ENCODE measurements around the gene OR2B2.

The OR2B2 gene

GRCh38 chr6:27893059-27893835 lies 18.9 kb downstream of the OR2B2 start:
- DNase-seq (ENCODE audit: low read depth), result peak; percentile 87

DNA sequence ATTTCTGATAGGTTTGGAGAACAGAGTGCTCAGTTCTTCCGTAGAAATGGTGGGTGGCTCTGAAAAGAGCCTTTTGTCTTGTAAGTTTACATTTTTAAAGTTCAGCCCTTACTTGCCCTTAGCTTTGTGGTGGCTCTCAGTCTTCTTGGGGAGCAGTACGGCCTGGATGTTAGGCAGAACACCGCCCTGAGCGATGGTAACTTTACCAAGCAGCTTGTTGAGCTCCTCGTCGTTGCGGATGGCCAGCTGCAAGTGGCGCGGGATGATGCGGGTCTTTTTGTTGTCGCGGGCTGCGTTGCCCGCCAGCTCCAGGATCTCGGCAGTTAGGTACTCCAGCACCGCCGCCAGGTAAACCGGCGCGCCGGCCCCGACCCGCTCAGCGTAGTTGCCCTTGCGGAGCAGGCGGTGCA lies 19.5 kb downstream of the OR2B2 start:
- DNase-seq (ENCODE audit: low read depth), result no peak

DNA sequence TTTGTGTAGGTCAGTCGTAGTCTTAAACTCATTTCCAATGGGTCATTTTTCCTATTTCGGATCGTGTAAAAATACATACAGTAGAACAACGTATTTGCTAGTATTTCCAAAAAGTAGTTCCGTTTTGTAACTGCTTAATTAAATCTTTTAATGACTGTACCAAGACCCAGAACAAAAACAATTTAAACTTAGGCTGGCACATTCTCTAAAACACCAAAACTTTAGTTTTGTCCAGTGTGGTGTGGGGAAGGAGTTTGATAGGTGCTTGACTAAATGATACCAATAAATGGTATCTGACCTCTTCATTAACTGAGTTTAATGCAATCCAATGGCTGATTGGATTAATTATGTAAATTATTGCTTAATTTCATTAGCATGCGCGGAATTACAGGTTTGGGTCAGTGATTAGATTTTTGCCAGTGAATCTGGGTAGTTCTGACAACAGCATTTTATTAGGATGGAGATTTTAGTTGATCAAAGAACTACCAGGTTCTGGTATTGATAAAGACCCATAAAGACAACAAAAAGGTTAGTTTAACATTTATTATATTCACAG lies 20.8 kb downstream of the OR2B2 start:
- DNase-seq (ENCODE audit: low read depth), result no peak

GRCh38 chr6:27890445-27891319 lies 21.5 kb downstream of the OR2B2 start:
- DNase-seq (ENCODE audit: low read depth), result peak; percentile 85

DNA sequence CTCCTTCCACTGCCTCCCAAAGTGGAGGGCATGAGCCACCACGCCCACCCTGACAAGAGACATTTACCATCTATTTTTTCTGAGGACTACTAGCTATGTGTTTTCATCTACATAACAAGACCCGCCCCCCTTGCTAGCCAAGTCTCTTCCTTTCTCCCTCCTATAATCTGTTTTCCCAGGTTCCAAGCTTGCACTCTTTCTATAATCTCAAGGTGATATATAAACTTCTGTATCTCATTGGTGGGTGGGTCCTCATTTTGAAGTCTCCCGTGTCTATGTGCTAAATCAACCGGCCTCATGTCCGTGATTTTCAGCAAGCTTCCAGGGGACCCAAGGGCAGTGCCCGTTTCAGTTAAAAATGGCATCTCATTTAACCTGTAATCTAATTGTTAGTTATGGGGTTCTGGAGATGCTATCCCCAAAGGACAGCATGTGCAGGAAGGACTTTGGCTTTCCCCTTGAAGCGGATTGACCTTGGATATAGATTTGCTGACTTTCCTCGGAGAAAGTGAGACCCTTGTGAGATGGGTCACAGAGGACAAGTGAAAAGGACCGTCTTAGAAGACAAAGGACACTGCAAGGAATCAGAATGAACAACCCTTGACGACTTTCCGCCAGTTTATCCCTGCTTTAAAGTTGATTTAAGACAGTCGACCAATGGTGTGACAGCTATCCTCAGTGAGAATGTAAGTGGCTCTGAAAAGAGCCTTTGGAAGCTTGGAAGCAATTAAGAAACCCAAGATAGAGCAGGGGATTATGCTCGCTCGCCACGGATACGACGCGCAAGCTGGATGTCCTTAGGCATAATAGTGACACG lies 22.4 kb downstream of the OR2B2 start:
- no peak for DNase-seq (ENCODE audit: low read depth)

- DNase-seq (ENCODE audit: low read depth), result no peak
These were observed 22.9 kb downstream of the OR2B2 start for GRCh38 chr6:27889275-27889627.

- DNase-seq (ENCODE audit: low read depth), result no peak
These were observed 23.6 kb downstream of the OR2B2 start for GRCh38 chr6:27888566-27888965.

DNA sequence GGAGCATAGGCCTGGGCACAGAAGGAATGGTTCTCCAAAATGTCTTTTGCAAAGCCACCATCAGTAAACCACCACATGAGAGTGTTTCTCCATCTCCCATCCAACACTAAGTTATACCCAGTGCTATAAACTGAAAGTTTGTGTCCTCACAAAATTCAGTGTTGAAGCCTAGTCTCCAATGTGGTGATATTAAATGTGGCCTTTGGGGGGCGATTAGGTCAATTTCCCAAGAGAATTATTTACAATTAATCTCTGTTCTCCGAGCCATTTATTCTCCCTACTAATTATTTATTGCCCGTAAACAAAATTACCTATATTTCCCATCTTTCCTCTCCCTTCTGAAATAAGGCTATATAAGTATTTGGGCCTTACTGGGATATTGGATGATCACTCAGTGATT lies 26.1 kb downstream of the OR2B2 start:
- DNase-seq (ENCODE audit: low read depth), result no peak

DNA sequence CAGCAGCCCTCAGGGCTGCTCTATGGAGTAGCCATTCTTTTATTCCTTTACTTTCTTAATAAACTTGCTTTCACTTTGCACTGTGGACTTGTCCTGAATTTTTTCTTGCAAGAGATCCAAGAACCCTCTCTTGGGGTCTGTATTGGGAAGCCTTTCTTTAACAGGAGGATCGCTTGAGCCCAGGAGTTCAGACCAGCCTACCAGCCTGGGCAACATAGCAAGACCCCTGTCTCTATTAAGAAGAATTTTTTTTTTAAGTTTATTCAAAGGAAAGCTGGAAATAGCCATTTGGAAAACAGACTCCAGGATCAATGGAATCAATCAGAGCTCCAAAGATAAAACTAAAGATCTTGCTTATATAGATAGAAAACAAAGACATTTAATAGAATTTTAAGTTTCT lies 29.1 kb downstream of the OR2B2 start:
- no peak for DNase-seq (ENCODE audit: low read depth)

- DNase-seq (ENCODE audit: low read depth), result no peak
These were observed 29.6 kb downstream of the OR2B2 start for GRCh38 chr6:27882624-27883023.

DNA sequence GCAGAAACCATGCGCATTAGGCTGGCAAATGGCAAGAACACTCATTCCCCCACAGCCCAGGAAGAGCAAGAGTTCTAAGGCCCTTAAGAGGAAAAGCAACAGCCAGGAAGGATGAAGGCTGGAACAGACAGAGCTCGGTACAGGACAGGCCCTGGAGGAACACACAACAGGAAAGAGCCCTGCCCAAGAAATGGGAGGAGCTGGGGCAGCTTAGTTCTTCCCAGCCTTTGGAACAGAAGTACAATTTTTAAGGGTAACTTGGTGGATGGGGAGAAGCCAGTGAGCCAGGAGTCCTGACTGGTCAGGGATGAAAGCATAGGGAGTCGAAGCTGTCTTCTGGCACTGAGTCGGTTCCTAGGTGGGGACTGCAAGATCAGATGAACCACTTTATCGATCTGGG lies 32.4 kb downstream of the OR2B2 start:
- DNase-seq (ENCODE audit: low read depth), result no peak

- no peak for DNase-seq (ENCODE audit: low read depth)
These were observed 38.2 kb downstream of the OR2B2 start for GRCh38 chr6:27874016-27874415.

DNA sequence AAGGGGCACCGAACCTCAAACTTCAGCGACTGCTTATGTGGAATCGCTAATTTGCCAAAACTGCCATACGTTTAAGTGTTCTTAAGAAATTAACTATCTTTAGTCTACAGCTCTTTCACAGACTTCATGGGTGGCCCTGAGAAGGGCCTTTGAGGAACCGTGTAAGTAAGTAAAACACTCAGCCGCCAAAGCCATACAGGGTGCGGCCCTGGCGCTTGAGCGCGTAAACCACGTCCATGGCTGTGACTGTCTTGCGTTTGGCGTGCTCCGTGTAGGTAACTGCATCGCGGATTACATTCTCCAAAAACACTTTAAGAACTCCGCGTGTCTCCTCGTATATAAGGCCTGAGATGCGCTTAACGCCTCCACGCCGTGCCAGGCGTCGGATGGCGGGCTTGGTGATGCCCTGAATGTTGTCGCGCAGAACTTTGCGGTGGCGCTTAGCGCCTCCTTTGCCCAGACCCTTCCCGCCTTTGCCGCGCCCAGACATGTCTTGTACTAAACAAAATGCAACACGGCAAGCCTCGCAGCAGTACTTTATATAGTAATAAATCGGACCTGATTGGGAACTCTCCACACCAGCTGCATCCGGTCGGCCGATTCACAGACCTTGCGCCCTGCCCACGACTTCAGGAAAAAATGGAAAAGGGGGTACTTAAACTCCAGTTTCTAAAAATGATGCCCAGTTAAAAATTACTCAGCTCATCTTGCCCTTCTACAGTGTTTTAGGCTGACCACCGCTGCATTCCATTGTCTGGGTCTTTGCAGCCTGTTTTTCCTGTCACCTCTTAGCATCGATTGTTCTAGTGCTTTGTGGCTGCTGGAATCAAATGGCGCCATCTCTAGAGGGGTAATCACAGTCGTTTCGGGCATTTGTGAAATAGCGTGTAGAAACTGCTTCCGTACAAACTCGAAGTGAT lies 38.9 kb downstream of the OR2B2 start:
- no peak for DNase-seq (ENCODE audit: low read depth)

DNA sequence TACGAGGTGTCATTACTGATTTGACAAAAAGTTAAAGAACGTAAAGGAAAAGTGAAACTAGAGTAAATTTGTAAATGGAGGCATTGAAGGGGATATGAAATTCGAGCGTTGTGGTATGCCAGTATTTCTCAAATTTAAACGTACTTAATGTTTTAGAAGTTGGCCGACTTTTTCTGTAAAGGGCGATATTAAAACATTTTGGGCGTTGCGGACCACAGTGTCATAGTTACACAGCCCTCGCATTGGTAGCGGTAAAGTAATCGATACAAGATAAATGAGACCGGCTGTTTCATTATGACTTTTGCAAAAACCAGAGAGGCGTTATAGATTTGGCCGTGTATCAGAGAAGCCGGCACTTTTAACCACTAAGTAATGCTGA lies 39.6 kb downstream of the OR2B2 start:
- DNase-seq (ENCODE audit: low read depth), result no peak

DNA sequence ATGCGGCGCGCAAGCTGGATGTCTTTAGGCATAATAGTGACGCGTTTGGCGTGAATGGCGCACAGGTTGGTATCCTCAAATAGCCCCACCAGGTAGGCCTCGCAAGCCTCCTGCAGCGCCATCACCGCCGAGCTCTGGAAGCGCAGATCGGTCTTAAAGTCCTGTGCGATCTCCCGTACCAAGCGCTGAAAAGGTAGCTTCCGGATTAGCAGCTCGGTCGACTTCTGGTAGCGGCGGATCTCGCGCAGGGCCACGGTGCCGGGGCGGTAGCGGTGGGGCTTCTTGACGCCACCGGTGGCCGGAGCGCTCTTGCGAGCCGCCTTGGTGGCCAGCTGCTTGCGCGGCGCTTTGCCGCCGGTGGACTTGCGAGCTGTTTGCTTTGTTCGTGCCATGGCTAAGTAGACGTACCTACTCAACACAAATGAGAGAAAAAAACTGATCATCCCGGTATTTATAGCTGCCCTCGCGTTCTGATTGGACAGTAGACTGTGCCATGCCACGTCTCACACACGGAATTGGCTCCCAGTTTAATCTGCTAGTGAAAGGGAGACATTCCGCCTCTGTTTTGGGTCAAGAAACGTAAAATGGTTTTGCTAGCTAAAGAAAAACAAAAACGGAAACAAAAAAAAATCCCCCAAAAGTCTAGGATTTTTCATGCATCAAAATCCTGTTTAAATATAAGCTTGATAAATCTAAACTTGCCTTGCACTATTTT lies 40.1 kb downstream of the OR2B2 start:
- peak; percentile 93 for DNase-seq (ENCODE audit: low read depth)

DNA sequence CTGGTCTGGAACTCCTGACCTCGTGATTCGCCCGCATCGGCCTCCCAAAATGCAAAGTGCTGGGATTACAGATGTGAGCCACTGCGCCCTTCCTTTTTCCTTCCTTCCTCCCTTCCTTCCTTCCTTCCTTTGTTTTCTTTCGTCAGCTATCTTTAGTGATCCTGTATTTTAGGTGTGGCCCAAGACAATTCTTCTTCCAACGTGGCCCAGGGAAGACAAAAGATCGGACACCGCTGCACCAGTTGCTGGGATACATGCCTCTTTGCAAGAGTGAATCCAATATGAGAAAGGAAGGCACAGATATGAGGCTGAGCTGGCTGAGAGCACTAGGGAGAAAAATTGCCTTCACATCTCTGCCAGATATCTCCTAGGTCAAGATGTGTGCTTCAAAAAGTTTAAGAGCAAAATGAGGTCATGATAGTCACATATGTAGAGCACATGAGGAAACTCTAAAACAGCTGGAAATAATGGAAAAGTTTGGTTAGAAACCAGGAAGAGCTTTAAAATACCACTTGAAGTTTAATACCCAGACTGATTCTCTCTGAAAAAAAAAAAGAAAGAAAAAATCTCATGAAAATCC lies 41.8 kb downstream of the OR2B2 start:
- no peak for DNase-seq (ENCODE audit: low read depth)

- no peak for DNase-seq (ENCODE audit: low read depth)
These were observed 43.9 kb downstream of the OR2B2 start for GRCh38 chr6:27868311-27868710.

DNA sequence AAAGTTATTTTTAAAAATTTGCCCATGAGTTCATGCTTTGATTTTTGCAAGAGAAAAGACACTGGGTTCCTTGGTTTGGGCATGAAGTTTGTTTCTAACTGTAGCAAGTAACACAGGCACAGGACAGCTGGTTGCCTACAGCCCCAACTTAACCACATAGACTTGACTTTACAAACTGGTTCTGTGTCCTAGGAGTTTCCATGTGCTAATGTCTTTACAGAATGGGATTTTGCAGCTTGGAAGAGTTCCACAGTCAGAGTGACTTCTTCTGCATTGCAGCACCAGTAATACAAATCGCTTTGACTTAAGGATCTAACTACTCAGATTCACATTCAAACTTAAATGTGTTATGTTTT lies 44.3 kb downstream of the OR2B2 start:
- no peak for DNase-seq (ENCODE audit: low read depth)

DNA sequence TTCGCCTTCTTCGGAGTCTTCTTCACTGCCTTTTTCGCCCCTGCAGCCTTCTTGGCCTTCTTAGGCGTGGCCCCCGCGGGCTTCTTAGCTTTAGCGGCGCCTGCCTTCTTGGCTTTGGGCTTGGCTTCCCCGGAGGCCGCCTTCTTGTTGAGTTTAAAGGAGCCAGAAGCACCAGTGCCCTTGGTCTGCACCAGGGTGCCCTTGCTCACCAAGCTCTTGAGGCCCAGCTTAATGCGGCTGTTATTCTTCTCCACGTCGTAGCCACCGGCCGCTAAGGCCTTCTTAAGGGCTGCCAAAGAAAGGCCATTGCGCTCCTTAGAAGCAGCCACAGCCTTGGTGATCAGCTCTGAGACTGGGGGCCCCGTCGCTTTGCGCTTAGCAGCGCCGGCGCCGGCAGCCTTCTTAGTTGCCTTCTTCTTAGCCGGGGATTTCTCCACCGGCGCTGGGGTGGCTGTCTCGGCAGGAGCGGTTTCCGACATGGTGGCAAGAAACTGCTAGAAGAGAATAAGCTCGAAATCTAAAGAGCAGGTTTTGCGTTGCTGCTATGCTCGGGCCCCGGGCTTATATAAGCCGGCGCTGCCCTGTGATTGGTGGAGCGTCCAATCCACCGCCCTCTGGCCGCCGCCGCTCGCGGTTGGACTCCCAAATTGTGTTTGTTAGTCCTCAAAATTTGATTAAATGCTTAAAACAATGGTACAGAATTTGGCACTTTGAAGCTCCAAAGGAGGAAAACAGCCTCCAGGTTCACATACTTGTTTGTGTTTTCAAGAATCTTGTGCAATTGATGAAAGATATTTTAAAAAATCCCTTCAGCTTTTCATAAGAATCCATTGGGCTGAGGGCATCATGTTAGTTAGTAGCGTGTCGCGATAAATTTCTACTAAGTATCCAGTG lies 44.9 kb downstream of the OR2B2 start:
- DNase-seq (ENCODE audit: low read depth), result no peak

All from GM04504 (cell line).